GM21367 (cell line): ENCODE results near the gene RAD9B.
A peak's percentile ranks its signal among the peaks of the same experiment; 100 is the strongest.
"Not testable (repeated sequence)": the region's sequence is repeated elsewhere in the genome, so short reads cannot be mapped to it uniquely, and the experiment has no call there.

ENCODE experiments used
- ATAC-seq: cut with Tn5 transposase; IDR thresholded peaks from one replicate; pipeline ENCODE4 v1.9.1; 2021; ENCODE audit not compliant: unreplicated experiment

RAD9B gene

DNA sequence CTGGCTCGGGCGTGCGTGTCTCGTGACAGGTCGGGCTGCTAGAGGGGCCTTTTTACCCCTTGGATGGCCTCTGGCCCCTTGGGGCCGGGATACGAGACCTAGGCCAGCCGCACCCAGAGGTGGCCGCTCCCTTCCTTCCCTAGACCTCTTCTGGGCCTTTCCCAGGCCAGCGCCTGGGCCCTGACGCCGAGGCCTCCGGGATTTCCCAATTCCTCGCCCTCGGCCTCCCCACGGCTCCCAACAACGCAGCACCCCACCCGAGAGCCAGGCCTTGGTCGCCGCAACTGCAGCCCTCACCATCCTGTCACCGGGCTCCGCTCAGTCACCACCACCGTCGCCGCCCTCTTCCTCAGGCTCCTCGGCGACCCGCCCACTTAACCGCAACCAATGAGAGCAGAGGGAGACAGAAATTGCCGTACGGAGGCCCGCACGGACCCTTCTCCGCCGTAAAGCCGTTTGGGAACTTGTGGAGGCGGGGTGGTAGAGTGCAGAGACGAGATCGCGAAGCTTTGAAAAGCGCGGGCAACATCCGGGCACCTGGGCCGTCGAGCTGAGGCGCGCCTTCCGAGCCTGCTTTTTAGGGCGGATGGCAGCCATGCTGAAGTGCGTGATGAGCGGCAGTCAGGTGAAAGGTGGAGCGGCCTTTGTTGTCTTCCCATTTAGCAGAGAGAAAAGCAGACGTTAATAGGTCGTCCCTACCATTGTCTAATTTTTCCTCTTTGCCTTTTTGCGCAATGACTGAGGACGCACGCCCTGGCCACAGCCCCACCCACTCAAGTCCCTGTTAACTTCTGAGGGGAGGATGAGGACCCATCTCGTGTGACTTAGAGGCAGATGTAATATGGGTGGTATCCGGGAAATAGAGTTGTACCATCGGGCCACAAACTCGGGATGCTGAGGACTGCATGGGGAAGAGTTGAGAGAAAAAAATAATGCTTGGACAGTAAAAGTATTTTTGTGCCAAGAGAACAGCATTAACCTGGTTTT lies at the start of gene RAD9B, which contains the start of gene VPS29:
TSS of gene RAD9B (plus strand) at position 580 of the 987 bp plus-strand sequence. CDS start at position 587, 7 bp downstream.
TSS of gene VPS29 (minus strand) at position 360 of the 987 bp plus-strand sequence. CDS start at position 300, 60 bp downstream.
- peak; percentile 91 for ATAC-seq

- no peak for ATAC-seq
Observed at GRCh38 chr12:110453569-110454296, 48.4 kb upstream of the RAD9B start.

DNA sequence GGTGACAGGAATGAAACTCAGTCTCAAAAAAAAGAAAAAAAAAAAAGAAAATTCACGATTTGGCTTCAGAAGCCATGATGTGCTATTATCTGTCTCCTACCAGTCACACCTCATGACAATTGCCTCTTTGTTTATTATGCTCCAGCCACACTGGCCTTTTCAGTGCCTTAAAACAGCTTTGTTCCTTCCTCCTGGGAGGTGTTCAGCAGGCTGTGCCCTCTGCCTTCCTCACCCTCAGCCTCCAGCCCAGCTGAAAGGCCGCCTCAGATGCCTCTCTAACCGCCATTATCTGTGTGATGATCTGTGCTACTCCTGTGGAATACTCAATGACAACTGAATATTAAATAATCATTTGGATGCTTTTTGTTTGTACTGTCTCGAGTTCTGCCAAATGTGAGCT lies 43.4 kb upstream of the RAD9B start:
- ATAC-seq: no peak

DNA sequence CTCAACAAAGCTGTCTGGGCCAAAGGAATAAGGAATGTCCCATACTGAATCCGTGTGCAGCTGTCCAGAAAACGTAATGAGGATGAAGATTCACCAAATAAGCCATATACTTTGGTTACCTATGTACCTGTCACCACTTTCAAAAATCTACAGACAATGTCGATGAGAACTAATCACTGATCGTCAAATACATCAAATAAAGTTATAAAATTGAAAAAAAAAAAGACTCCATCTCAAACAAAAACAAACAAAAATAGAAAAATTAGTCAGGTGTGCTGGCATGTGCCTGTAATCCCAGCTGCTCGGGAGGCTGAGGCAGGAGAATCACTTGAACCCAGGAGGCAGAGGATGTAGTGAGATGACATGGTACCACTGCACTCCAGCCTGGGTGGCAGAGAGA lies 40.9 kb upstream of the RAD9B start:
- ATAC-seq: not testable (repeated sequence)

DNA sequence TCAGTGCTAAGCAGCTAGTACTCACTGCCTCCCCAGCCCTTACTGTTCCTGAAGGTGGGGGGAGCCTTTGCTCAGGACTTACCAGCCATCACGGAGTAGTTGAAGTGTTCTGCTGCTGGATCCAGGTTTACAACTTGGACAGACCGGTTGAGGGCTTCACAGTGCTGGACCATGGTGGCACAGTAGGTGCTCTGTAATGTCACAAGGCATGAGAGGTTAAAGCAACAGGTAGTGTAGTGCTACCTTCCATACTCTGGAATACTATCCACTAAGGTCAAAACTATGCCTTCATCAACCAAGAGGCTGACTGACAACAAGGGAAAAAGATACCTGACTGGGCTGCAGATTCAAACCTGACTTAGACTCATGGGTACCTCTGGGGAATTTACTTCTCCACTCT lies 37.1 kb upstream of the RAD9B start:
- no peak for ATAC-seq

DNA sequence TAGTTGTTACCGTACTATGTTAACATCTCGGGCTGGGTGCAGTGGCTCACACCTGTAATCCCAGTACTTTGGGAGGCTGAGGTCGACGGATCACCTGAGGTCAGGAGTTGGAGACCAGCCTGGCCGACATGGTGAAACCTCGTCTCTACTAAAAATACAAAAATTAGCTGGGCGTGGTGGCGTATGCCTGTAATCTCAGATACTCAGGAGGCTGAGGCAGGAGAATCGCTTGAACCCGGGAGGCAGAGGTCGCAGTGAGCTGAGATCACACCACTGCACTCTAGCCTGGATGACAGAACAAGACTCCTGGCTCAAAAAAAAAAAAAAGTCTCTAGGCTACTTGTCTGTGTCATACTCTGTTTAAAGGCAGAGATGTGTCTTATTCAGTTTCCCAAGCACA lies 36.4 kb upstream of the RAD9B start:
- not testable (repeated sequence) for ATAC-seq

- ATAC-seq: no peak
Observed at GRCh38 chr12:110466791-110467190, 35.3 kb upstream of the RAD9B start.

DNA sequence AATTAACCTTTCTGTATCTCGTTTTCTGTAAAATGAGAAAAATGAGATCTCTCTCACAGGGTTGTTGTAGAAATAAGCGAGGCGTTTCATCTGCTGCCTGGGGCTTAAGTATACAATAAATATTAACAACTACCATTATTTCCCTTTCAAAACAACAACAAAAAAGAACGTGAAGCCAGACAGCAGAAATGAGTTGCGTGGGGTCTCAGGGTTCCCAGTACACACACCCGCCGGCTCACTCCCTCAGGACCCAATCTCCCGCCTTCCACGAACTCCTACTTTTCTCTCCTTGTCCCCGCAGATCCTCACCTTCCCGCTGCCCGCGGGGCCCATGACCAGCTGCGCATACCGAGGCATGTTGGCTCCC lies 34.3 kb upstream of the RAD9B start:
- no peak for ATAC-seq

GRCh38 chr12:110468214-110469048 lies 33.7 kb upstream of the RAD9B start, which contains the start of the genes FAM216A and GPN3:
FAM216A (plus strand) TSS chr12:110468845; CDS start chr12:110468876, 31 bp downstream.
GPN3 (minus strand) TSS chr12:110468257; CDS start chr12:110468203, 54 bp downstream.
- ATAC-seq: peak; percentile 63

GRCh38 chr12:110475426-110475825 lies 26.7 kb upstream of the RAD9B start:
- ATAC-seq: no peak

- ATAC-seq: no peak
Observed at GRCh38 chr12:110498984-110499706, 3.0 kb upstream of the RAD9B start.

DNA sequence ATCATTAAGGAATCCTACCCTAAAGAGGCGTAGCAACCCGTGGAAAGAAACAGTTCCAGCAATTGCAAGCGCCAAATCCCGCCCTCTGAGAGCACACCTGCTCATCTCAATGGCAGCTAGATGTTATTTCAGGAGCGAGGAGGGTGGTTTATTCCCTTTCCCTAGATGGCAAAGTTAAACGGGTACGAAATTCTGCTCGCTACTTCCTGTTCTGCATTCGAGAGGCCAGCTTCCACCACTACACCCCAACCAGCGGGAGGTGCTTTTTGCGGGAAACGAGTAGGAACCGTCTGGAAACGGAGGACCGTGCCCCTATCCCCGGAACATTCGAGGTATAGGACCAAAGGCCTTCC lies 756 bp upstream of the RAD9B start:
- peak; percentile 19 for ATAC-seq

DNA sequence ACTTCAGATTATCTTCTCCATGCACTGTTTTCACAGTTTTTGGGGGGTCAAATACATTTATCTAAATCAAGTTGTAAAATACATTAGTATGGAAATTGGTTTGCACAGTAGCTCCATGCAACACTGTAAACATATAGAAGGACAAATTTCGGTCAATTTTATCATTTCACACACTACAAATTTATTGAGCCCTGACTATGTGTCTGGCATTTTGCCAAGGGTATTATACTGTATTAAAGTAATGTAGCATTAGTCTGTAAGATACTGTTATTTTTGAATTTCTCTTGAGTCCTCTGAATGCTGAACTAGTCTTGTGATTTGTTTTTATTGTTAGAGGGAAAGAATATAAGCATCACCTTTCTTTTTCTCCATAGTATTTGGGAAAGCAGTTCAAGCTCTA lies 1.3 kb downstream of the RAD9B start:
- ATAC-seq: no peak

DNA sequence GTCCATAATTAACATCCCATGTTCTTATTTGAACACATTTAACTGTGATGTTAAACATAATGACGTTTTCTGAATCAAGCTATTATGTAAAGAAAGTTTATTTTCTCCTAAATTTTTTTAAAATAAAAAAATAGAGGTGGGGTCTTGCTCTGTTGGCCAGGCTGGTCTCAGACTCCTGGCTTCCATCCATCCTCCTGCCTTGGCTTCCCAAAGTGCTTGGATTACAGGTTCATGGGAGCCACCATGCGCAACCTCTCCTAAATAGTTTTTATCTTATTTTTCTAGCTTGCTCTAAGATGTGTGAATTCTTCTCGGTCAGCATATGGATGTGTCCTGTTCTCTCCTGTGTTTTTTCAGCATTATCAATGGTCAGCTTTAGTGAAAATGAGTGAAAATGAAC lies 3.2 kb downstream of the RAD9B start:
- ATAC-seq: no peak

GRCh38 chr12:110508071-110508586 lies 6.0 kb downstream of the RAD9B start:
- ATAC-seq: no peak

- ATAC-seq: no peak
Observed at GRCh38 chr12:110513842-110514241, 11.7 kb downstream of the RAD9B start.

DNA sequence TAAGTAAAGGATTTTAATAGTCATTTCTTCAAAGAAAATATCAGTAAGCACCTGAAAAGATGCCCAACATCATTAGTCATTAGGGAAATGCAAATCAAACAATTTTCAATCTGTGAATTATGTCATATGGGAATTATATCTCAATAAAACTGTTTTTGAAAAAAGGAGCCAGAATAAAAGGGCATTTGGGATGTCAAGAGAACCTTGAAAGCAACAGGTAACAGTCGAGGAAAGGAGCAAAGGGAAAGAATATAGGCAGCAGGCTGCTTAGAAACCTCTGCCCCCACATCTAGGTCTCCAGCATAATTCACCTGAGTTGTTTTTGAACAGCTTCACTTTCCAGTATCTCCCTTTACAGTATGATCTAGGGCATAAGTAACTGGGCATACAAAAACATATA lies 12.2 kb downstream of the RAD9B start:
- ATAC-seq: no peak

GRCh38 chr12:110516995-110517394 lies 14.9 kb downstream of the RAD9B start:
- ATAC-seq: no peak

DNA sequence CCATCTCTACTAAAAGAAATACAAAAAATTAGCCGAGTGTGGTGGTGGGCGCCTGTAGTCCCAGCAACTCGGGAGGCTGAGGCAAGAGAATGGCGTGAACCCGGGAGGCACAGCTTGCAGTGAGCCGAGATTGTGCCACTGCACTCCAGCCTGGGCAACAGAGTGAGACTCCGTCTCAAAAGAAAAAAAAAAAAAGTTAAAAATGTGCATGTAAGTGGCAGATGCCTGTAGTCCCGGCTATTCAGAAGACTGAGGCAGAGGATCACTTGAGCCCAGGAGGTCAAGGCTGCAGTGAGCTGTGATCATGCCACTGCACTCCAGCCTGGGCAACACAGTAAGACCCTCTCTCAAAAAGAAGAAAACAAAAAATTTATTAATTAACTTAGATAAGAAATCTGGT lies 15.9 kb downstream of the RAD9B start:
- not testable (repeated sequence) for ATAC-seq
